Measurements from ENCODE around the gene RGS4.

RGS4 gene

GRCh38 chr1:163038928-163039706, 30.0 kb upstream of the RGS4 start:
- no peak for TF ChIP-seq CTCF (IDR thresholded peaks at IDR 0.05; ENCODE audit: extremely low read depth, insufficient read depth, missing control alignments)
- no peak for DNase-seq (ENCODE audit: low spot score)
- in situ Hi-C loops (cut with MboI; ENCODE audit: low pct_unique_long_range_greater_than_20kb, low sequenced_read_pairs, unreplicated experiment), result no loop called here

GRCh38 chr1:163039707-163040093, 29.5 kb upstream of the RGS4 start:
- TF ChIP-seq CTCF (IDR thresholded peaks at IDR 0.05; ENCODE audit: extremely low read depth, insufficient read depth, missing control alignments), result no peak
- no peak for DNase-seq (ENCODE audit: low spot score)
- in situ Hi-C loops (cut with MboI; ENCODE audit: low pct_unique_long_range_greater_than_20kb, low sequenced_read_pairs, unreplicated experiment), result no loop called here

GRCh38 chr1:163046071-163046470, 23.1 kb upstream of the RGS4 start:
- in situ Hi-C loops (cut with MboI; ENCODE audit: low pct_unique_long_range_greater_than_20kb, low sequenced_read_pairs, unreplicated experiment), result no loop called here
- DNase-seq (ENCODE audit: low spot score), result no peak
- TF ChIP-seq CTCF (IDR thresholded peaks at IDR 0.05; ENCODE audit: extremely low read depth, insufficient read depth, missing control alignments), result no peak

GRCh38 chr1:163047951-163048659, 21.1 kb upstream of the RGS4 start:
- in situ Hi-C loops (cut with MboI; ENCODE audit: low pct_unique_long_range_greater_than_20kb, low sequenced_read_pairs, unreplicated experiment), result no loop called here
- DNase-seq (ENCODE audit: low spot score), result no peak

GRCh38 chr1:163048869-163049268, 20.3 kb upstream of the RGS4 start:
- TF ChIP-seq CTCF (IDR thresholded peaks at IDR 0.05; ENCODE audit: extremely low read depth, insufficient read depth, missing control alignments), result no peak
- no peak for DNase-seq (ENCODE audit: low spot score)
- in situ Hi-C loops (cut with MboI; ENCODE audit: low pct_unique_long_range_greater_than_20kb, low sequenced_read_pairs, unreplicated experiment), result no loop called here

More at GRCh38 chr1:163047951-163048659, 21.1 kb upstream of the RGS4 start:
- no peak for TF ChIP-seq CTCF (IDR thresholded peaks at IDR 0.05; ENCODE audit: extremely low read depth, insufficient read depth, missing control alignments)

- TF ChIP-seq CTCF (IDR thresholded peaks at IDR 0.05; ENCODE audit: extremely low read depth, insufficient read depth, missing control alignments), result no peak
- DNase-seq (ENCODE audit: low spot score), result no peak
- in situ Hi-C loops (cut with MboI; ENCODE audit: low pct_unique_long_range_greater_than_20kb, low sequenced_read_pairs, unreplicated experiment), result no loop called here
These were observed 19.9 kb upstream of the RGS4 start for GRCh38 chr1:163049296-163049695.

Data from GM13977 (cell line).